ENCODE data around the gene KCNS1. TPM values are rescaled to one million over a fixed set of nuclear protein-coding genes. Genes with fewer than 3 reads are reported as not detected.

Gene KCNS1
- polyA plus RNA-seq, 1 experiment = 0.64 TPM

- peak; percentile 73 for DNase-seq (ENCODE audit: low read depth)
- ChIA-PET POLR2A (interaction anchor here (0.5 to 1.0 kb wide), 4 partner anchors 14 to 167 kb away, joined by 3 to 8 read pairs (median 3); partner anchors contain the start of gene YWHAB), CTCF (interaction anchor here (0.6 to 24.0 kb wide), 4 partner anchors 9 to 241 kb away, joined by 3 to 407 read pairs (median 18); partner anchors contain the start of gene KCNS1)
- Histone ChIP-seq H3K27me3 (ENCODE audit: control insufficient read depth, insufficient read depth, low read length) (no peaks in the 10 kb centered on the region), H3K36me3 (ENCODE audit: control insufficient read depth, insufficient read depth, low read length) (peaks cover 2% of the 10 kb centered on the region), H3K4me3 (ENCODE audit: low read depth, low read length) (no peak overlapping the region)
- no peak for TF ChIP-seq CTCF (IDR thresholded peaks at IDR 0.05; ENCODE audit: insufficient read depth, low read depth, low read length)
Observed at GRCh38 chr20:45052698-45053429, 48.1 kb downstream of the KCNS1 start.

- no peak for DNase-seq (ENCODE audit: low read depth)
- no peak for TF ChIP-seq CTCF (IDR thresholded peaks at IDR 0.05; ENCODE audit: insufficient read depth, low read depth, low read length)
- no peaks in the 10 kb centered on the region for H3K27me3 ChIP-seq (ENCODE audit: control insufficient read depth, insufficient read depth, low read length)
- ChIA-PET CTCF (interaction anchor here (0.6 to 24.0 kb wide), 6 partner anchors 7 to 43 kb away, joined by 3 to 407 read pairs (median 9); partner anchors contain the start of gene KCNS1), POLR2A (no interaction called here)
- H3K36me3 ChIP-seq (ENCODE audit: control insufficient read depth, insufficient read depth, low read length) = no peaks in the 10 kb centered on the region
- H3K4me3 ChIP-seq (ENCODE audit: low read depth, low read length) = no peak overlapping the region
Observed at GRCh38 chr20:45051204-45052060, 49.5 kb downstream of the KCNS1 start.

- no peaks in the 10 kb centered on the region for H3K36me3 ChIP-seq (ENCODE audit: control insufficient read depth, insufficient read depth, low read length)
- no peaks in the 10 kb centered on the region for H3K27me3 ChIP-seq (ENCODE audit: control insufficient read depth, insufficient read depth, low read length)
- POLR2A ChIA-PET = interaction anchor here (0.6 kb wide), 1 partner anchor 37 kb away, joined by 4 read pairs; no protein-coding TSS in a partner anchor
- no peak overlapping the region for H3K4me3 ChIP-seq (ENCODE audit: low read depth, low read length)
- no peak for DNase-seq (ENCODE audit: low read depth)
- no peak for TF ChIP-seq CTCF (IDR thresholded peaks at IDR 0.05; ENCODE audit: insufficient read depth, low read depth, low read length)
- CTCF ChIA-PET = interaction anchor here (0.6 to 24.0 kb wide), 8 partner anchors 26 to 244 kb away, joined by 3 to 407 read pairs (median 4); partner anchors contain the start of gene KCNS1
Observed at GRCh38 chr20:45049904-45050471, 50.9 kb downstream of the KCNS1 start.

GRCh38 chr20:45049438-45049837, 51.5 kb downstream of the KCNS1 start:
- TF ChIP-seq CTCF (IDR thresholded peaks at IDR 0.05; ENCODE audit: insufficient read depth, low read depth, low read length) = no peak
- CTCF ChIA-PET = interaction anchor here (0.8 to 24.0 kb wide), 8 partner anchors 26 to 244 kb away, joined by 3 to 407 read pairs (median 4); partner anchors contain the start of gene KCNS1
- POLR2A ChIA-PET = interaction anchor here (0.6 kb wide), 2 partner anchors 36 to 206 kb away, joined by 4 read pairs; no protein-coding TSS in a partner anchor
- H3K36me3 ChIP-seq (ENCODE audit: control insufficient read depth, insufficient read depth, low read length) = no peaks in the 10 kb centered on the region
- H3K27me3 ChIP-seq (ENCODE audit: control insufficient read depth, insufficient read depth, low read length) = no peaks in the 10 kb centered on the region
- H3K4me3 ChIP-seq (ENCODE audit: low read depth, low read length) = no peak overlapping the region
- DNase-seq (ENCODE audit: low read depth) = no peak

Measured in BJ (cell line).